Right atrium auricular region (tissue), 2 donors: Measurements from ENCODE around the gene ITIH5. TPM values are rescaled to one million over a fixed set of nuclear protein-coding genes. Genes with fewer than 3 reads are reported as not detected.
"Not testable (repeated sequence)": the region's sequence is repeated elsewhere in the genome, so short reads cannot be mapped to it uniquely, and the experiment has no call there.

Source experiments
- DNase-seq: peaks from one replicate; pipeline ENCODE4 v3.0.0-alpha.2; 2019; ENCODE audit warnings: low spot score
- H3K27ac ChIP-seq, 2 donors: fragments of 200-600 bp; sonication (generic); 1 replicate in 1 of 2; 2 replicates in 1 of 2; pipeline ENCODE4 v1.5.1; 2016 to 2019
- H3K27me3 ChIP-seq, 2 donors: fragments of 200-600 bp; sonication (generic); one replicate each; pipeline versions ENCODE4 v1.5.1 to v1.6.0; 2017 to 2019
- H3K36me3 ChIP-seq: fragments of 200-600 bp; sonication (generic); one replicate; pipeline ENCODE4 v1.5.1; 2016
- H3K4me1 ChIP-seq, 2 donors: fragments of 200-600 bp; sonication (generic); one replicate each; pipeline versions ENCODE4 v1.5.1 to v1.6.0; 2017 to 2019
- H3K4me3 ChIP-seq, 2 donors: fragments of 200-600 bp; sonication (generic); 1 replicate in 1 of 2; 2 replicates in 1 of 2; pipeline ENCODE4 v1.5.1; 2017 to 2019; ENCODE audit warnings: mild to moderate bottlenecking in 1 of 2, moderate library complexity in 1 of 2
- H3K9me3 ChIP-seq, 2 donors: fragments of 200-600 bp; sonication (generic); one replicate each; pipeline ENCODE4 v1.5.1; 2019
- total RNA-seq, 2 donors: library from RNA; depleted of rRNA; stranded (reverse); fragments of >200 nt; gene quantifications; one replicate each; pipeline ENCODE4 v1.1.0, GENCODE V29; 2016
- TF ChIP-seq, protein P1 (sequence below), 2 donors: fragments of 200-600 bp; sonication (generic); IDR thresholded peaks; one replicate each; pipeline ENCODE4 v1.5.1; 2019; ENCODE audit warnings: antibody characterized with exemption in 2 of 2

ITIH5 gene
- total RNA-seq, 2 donors from 2014 or later = 3.1 to 7.3 TPM

- Histone ChIP-seq H3K4me1 (no peaks in the 10 kb centered on the region), H3K27ac (no peak overlapping the region), H3K36me3 (no peaks in the 10 kb centered on the region), H3K4me3 (no peak overlapping the region), H3K27me3 (no peaks in the 10 kb centered on the region), H3K9me3 (no peaks in the 10 kb centered on the region)
- TF ChIP-seq, protein P1, sequence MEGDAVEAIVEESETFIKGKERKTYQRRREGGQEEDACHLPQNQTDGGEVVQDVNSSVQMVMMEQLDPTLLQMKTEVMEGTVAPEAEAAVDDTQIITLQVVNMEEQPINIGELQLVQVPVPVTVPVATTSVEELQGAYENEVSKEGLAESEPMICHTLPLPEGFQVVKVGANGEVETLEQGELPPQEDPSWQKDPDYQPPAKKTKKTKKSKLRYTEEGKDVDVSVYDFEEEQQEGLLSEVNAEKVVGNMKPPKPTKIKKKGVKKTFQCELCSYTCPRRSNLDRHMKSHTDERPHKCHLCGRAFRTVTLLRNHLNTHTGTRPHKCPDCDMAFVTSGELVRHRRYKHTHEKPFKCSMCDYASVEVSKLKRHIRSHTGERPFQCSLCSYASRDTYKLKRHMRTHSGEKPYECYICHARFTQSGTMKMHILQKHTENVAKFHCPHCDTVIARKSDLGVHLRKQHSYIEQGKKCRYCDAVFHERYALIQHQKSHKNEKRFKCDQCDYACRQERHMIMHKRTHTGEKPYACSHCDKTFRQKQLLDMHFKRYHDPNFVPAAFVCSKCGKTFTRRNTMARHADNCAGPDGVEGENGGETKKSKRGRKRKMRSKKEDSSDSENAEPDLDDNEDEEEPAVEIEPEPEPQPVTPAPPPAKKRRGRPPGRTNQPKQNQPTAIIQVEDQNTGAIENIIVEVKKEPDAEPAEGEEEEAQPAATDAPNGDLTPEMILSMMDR (IDR thresholded peaks at IDR 0.05) = no peak
- no peak for DNase-seq
Observed at GRCh38 chr10:7659560-7659959, 7.2 kb downstream of the ITIH5 start.

DNA sequence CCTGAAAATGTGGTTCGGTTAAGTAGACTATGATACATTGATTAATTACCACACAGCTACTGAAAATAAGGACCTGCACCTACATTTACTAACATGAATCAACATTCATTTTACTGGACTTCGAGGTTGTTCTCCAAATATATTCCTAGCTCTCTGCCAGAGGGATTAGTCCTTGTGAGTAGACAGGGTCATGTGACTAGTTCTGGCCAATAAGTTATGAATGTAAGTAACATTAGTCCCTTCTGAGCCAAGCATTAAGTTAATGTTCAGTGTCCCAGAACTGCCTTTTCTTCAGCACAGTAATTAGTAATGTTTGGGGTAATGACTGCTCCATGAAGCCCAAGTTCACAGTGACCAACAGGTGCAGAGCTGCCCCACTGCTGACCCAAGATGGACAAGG, 9.2 kb downstream of the ITIH5 start:
- no peaks in the 10 kb centered on the region for H3K9me3 ChIP-seq
- TF ChIP-seq, protein P1 (IDR thresholded peaks at IDR 0.05) = no peak
- H3K4me3 ChIP-seq = no peak overlapping the region
- H3K27me3 ChIP-seq = no peaks in the 10 kb centered on the region
- DNase-seq = no peak
- H3K4me1 ChIP-seq = no peaks in the 10 kb centered on the region
- H3K27ac ChIP-seq = no peak overlapping the region
- H3K36me3 ChIP-seq = no peaks in the 10 kb centered on the region

DNA sequence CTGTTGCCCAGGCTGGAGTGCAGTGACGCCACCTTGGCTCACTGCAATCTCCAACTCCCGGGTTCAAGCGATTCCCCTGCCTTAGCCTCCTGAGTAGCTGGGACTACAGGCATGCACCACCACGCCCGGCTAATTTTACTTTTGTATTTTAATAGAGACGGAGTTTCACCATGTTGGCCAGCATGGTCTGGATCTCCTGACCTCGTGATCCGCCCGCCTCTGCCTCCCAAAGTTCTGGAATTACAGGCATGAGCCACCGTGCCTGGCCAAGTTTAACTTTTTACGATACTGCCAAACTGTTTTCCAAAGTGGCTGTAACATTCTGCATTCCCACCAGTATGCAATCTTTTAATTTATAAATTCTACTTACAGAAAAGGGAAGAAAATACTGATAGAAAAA, 9.7 kb downstream of the ITIH5 start:
- not testable (repeated sequence) for H3K36me3 ChIP-seq, H3K9me3 ChIP-seq, H3K27me3 ChIP-seq, H3K4me1 ChIP-seq, DNase-seq, H3K27ac ChIP-seq, H3K4me3 ChIP-seq

GRCh38 chr10:7651853-7652470, 14.8 kb downstream of the ITIH5 start:
- no peak overlapping the region for H3K27ac ChIP-seq
- H3K27me3 ChIP-seq = no peaks in the 10 kb centered on the region
- no peaks in the 10 kb centered on the region for H3K9me3 ChIP-seq
- TF ChIP-seq, protein P1 (IDR thresholded peaks at IDR 0.05) = no peak
- H3K36me3 ChIP-seq = no peaks in the 10 kb centered on the region
- DNase-seq = no peak
- no peak overlapping the region for H3K4me3 ChIP-seq
- peaks cover 0 to 3% of the 10 kb centered on the region in 2 donors for H3K4me1 ChIP-seq

DNA sequence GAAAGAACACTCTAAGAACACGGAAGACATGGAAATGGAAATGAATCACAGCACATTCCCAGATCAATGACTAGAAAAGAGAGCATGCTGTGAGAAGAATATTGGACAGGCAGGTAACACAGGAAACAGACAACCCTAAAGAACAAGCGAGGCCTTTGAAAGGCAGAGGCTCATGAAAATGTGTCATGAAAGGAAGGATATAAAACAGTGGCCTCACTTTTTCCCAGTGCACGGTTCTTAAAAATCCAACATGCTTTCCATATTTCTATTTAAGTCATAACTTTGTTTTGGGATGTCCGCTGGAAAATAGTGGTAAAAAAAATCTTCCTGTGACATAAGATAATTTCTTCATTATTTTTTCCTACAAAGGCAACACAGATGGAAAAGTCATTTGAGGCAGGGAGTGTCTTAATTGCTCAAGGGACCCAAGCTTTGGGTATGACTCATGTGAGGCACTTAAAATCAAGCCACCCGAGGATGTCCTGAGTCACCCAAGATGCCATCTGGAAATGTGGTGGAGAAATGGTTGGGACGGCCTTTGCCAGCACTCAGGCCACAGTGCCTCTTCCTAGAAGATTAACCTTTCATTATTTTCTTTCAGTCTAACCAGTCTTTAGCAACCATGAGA, 17.0 kb downstream of the ITIH5 start:
- Histone ChIP-seq H3K9me3 (no peaks in the 10 kb centered on the region), H3K27me3 (no peaks in the 10 kb centered on the region), H3K36me3 (no peaks in the 10 kb centered on the region), H3K4me1 (peaks cover 0 to 3% of the 10 kb centered on the region in 2 donors), H3K27ac (peak overlapping the region in 1 of 2 donors; percentile 50), H3K4me3 (no peak overlapping the region)
- TF ChIP-seq, protein P1 (IDR thresholded peaks at IDR 0.05) = no peak
- DNase-seq = no peak

DNA sequence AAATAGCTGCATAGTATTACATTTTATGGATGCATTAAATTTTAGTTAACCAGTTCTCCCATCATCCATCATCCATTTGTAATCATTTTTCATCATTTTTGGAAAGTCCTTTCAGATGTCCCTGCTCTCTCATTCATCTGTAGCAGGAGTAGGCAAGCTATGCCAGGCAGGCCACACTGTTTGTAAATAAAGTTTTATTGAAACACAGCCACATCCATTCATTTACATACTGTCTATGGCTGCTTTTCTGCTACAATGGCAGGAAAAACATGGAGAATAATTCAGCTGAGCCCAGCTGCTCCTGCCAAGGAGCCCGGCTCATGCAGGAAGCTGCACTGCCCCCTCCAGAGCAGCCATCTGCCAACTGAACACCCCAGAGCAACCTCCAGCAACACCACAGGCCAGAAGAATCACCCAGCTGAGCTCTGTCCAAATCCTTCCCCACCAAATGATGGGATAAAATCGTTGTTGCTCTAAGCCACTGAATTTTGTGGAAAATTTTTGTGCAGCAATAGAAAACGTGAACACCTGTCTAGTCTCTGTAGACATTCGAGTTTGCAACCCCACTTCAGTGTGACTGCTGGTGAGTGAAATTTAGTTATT, 19.6 kb downstream of the ITIH5 start:
- Histone ChIP-seq H3K27ac (no peak overlapping the region), H3K27me3 (no peaks in the 10 kb centered on the region), H3K4me1 (peaks cover 0 to 3% of the 10 kb centered on the region in 2 donors), H3K36me3 (no peaks in the 10 kb centered on the region), H3K4me3 (no peak overlapping the region), H3K9me3 (no peaks in the 10 kb centered on the region)
- TF ChIP-seq, protein P1 (IDR thresholded peaks at IDR 0.05) = no peak
- DNase-seq = no peak
